ENCODE data around the gene VMP1. TPM values are rescaled to one million over a fixed set of nuclear protein-coding genes. Genes with fewer than 3 reads are reported as not detected.
A peak's percentile ranks its signal among the peaks of the same experiment; 100 is the strongest.
"Not testable (repeated sequence)": the region's sequence is repeated elsewhere in the genome, so short reads cannot be mapped to it uniquely, and the experiment has no call there.

Gene VMP1
- total RNA-seq, 1 donor from 2014 or later, result 234 TPM

DNA sequence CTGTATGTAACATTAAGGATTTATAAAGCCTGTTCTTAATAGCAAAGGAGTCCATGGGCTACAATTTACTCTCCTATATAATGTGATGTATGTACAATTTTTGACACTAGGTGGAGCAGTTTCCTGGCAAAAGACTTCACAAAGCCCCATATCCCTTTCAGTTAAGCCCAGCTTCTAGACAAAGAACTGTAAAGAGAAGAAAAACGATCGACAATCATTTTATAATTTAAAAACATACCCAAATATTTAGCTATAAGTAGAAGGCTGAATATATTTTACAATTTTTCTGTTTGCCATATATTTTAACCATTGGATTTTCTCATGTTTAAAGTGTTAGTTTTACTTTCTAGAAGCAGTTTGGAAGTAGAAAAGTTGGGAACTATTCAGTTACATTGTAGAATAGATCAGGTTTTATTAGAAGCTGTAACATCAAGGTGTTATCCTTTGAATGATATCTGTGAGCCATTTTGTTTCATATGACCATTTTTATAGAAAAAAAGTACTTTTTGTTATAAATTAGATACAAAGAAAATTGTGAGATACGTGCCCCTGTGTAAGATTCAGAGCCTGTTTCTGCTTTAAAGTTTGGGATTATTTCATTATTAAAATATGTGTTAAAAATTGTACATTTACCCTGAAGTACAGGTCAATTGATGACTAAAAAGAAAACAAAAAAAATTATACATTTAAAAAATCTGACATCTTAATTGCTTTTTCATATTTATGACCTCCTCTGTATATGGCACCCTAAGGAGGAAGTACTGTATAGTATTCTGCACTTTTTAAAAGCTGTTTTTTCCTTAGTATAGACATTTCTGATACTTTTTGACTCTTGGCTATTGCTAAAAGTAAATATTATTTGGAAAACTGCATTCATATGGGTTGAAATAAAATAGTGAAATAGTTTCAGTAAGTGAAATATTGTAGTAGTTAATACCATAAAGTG is 46.3 kb downstream of the VMP1 start:
- peak; percentile 93 for DNase-seq (ENCODE audit: low read depth)

- DNase-seq (ENCODE audit: low read depth), result peak; percentile 72
These were observed 47.1 kb downstream of the VMP1 start for GRCh38 chr17:59754552-59754951.

- not testable (repeated sequence) for DNase-seq (ENCODE audit: low read depth)
These were observed 47.6 kb downstream of the VMP1 start for GRCh38 chr17:59755069-59755468.

GRCh38 chr17:59756236-59756818 is 48.9 kb downstream of the VMP1 start:
- peak; percentile 68 for DNase-seq (ENCODE audit: low read depth)

GRCh38 chr17:59757043-59757442 is 49.6 kb downstream of the VMP1 start:
- no peak for DNase-seq (ENCODE audit: low read depth)

GRCh38 chr17:59757470-59757869 is 50.0 kb downstream of the VMP1 start:
- no peak for DNase-seq (ENCODE audit: low read depth)

GRCh38 chr17:59757881-59758385 is 50.5 kb downstream of the VMP1 start:
- DNase-seq (ENCODE audit: low read depth), result no peak

- DNase-seq (ENCODE audit: low read depth), result not testable (repeated sequence)
These were observed 51.7 kb downstream of the VMP1 start for GRCh38 chr17:59758998-59759651.

- no peak for DNase-seq (ENCODE audit: low read depth)
These were observed 52.7 kb downstream of the VMP1 start for GRCh38 chr17:59760160-59760559.

GRCh38 chr17:59761385-59762048 is 54.1 kb downstream of the VMP1 start:
- DNase-seq (ENCODE audit: low read depth), result peak; percentile 50

DNA sequence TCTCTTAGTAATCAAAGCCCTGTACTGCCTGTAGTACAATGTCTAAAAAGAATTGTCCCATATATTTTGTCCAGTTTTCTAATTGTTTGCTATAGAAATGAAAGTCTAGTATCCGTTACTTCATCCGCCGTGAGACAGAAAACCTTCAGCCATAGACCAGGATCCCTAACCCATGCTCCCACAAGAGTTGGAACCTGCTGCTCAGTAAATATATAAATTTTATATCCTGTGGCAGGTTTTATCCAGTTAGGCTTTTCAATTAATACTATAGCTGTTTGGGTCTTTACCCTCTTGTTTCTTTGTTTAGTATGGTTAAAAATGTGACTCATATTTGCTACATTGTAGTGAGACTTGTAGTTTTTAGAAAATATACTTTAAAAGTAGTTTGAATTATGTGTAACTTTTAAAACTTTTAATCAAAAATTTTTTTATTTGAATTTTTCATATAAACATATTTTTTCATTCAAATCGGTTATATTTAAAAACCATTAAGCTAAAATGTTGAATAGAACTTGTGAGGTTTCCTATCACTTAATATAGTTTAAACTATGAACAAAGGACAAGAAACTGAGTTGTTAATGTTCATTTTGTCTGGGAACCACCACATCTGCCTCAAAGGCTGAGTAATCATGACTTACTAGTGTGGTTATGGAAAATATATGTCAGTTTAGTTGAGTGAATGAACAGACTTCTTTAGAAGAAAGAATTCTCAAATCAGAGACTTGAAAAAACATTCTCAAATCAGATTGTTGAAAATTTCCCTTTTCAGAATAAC is 54.8 kb downstream of the VMP1 start:
- peak; percentile 26 for DNase-seq (ENCODE audit: low read depth)

GRCh38 chr17:59762824-59763374 is 55.4 kb downstream of the VMP1 start:
- no peak for DNase-seq (ENCODE audit: low read depth)

GRCh38 chr17:59763861-59764260 is 56.4 kb downstream of the VMP1 start:
- DNase-seq (ENCODE audit: low read depth), result peak; percentile 74

DNA sequence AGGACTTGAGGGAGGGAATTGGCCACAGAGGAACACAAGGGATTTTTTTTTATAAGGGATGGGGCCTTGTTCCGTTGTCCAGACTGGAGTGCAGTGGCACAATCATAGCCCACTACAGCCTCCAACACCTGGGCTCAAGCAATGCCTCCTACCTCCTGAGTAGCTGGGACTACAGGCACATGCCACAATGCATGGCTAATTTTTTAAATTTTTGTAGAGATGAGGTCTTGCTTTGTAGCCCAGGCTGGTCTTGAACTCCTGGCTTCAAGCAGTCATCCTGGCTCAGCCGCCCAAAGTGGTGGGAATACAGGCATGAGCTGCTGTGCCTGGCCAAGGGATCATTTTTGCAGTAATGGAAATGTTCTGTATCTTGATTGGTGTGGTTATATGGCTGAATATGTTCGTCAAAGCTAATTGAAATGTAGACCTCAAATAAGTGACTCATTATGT is 56.9 kb downstream of the VMP1 start:
- no peak for DNase-seq (ENCODE audit: low read depth)

DNA sequence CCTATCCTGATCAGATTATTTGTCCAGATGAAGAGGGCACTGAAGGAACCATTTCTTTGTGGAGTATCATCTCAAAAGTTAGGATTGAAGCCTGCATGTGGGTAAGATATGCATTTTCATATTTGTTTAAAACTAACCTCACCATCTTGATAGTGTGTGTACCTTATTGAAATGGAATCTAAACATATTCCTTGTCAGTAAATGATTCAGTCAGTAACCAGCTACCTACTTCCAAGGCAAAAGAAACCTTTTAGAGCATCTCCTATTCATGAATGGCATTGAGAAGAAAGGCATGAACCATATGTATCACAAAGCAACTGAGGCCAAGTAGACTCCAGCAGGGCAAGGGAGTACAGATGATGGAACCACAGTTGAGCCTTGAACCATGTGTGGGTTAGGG is 57.6 kb downstream of the VMP1 start:
- no peak for DNase-seq (ENCODE audit: low read depth)

- DNase-seq (ENCODE audit: low read depth), result no peak
These were observed 59.0 kb downstream of the VMP1 start for GRCh38 chr17:59766491-59766890.

DNA sequence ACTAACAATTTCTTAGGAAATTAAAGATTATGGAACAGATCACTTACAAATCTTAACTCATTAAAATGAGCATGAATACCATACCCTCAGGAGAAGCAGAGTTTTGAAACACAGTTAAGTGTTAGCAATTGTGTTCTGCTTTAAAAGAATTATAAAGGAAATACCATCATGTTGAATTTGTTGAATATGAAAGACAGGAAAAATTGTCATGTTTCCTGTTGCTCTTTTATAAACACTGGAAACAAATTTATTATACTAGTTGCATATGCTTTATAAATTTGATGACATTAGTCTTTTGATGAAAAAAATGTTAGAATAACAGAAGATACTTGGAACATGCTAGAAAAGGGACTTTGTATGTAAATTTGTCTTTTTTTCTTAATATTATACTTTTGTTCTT is 59.7 kb downstream of the VMP1 start:
- DNase-seq (ENCODE audit: low read depth), result no peak

DNA sequence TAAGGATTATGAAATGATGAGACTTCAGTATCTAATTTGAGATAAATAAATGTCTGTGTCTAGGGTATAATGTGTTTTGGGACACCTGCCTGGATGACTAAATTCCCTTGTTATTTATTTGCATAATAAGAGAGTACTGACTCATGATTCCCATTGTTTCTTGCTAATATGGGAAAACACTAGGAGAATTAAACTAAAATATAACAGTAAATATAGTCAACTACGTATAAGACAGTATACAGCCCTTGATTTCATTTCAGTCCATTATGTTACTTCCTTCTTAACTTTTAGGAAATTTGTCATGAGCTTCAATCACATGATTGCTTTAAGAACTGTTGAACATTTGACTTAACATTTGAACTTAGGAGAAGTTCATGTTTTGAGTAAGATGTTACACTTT is 62.4 kb downstream of the VMP1 start:
- DNase-seq (ENCODE audit: low read depth), result peak; percentile 27

DNA sequence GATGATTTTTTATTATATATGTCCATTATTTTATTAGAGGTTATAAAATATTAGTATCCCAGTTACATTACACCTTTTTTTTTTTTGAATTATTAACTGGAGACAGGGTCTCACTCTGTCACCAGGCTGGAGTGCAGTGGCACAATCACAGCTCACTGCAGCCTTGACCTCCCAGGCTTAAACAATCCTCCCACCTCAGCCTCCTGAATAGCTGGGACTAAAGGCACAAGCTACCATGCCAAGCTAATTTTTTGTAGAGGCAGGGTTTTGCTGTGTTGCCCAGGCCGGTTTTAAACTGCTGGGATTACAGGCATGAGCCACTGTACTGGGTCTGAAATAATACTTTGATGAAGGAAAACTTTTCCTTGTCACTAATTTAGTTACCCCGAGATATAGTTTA is 63.6 kb downstream of the VMP1 start:
- DNase-seq (ENCODE audit: low read depth), result no peak

DNA sequence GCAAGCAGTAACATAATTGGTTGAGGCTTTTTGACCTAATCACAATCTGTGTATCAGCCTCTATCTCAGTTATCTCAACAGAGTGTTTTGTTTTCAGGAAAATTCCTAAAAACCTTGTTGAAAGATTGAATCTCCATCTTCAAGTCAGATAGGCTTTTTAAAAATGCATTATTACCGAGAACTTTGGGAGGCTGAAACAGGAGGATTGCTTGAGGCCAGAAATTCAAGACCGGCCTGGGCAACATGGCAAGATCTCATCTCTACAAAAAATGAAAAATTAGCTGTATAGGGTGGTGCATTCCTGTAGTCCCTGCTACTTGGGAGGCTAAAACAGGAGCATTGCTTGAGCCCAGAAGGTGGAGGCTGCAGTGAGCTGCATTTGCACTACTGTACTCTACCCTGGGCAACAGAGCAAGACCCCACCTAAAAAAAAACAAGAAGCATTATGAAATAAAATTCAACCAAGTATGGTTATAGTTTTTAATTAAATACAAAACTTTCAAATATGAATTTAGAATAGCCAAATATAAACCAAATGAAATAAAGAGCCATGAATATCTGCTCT is 68.4 kb downstream of the VMP1 start:
- DNase-seq (ENCODE audit: low read depth), result no peak
